Lung (tissue), 12 donors: ENCODE measurements around the gene STK32B. TPM values are rescaled to one million over a fixed set of nuclear protein-coding genes. Genes with fewer than 3 reads are reported as not detected.
A peak's percentile ranks its signal among the peaks of the same experiment; 100 is the strongest.

Source experiments
- ATAC-seq: fragments of 200-7000 bp; cut with Tn5 transposase; one replicate; pipeline ENCODE4 v1.9.1; 2020; ENCODE audit warnings: moderate number of reproducible peaks; ENCODE audit not compliant: insufficient read depth, low FRiP score
- DNase-seq, 3 donors: peaks; one replicate each; pipeline ENCODE4 v3.0.0-alpha.2; 2013 to 2017
- H3K27ac ChIP-seq, 2 donors: one replicate each; pipeline ENCODE4 v1.5.1; 2013; ENCODE audit warnings: mild to moderate bottlenecking in 2 of 2, moderate library complexity in 2 of 2, control low read depth in 1 of 2, inconsistent platforms in 1 of 2, low read depth in 1 of 2, low read length in 1 of 2
- H3K27me3 ChIP-seq, 3 donors: one replicate each; pipeline ENCODE4 v1.5.1; 2013; ENCODE audit warnings: low read length in 2 of 3; ENCODE audit not compliant: control insufficient read depth in 3 of 3, insufficient read depth in 3 of 3
- H3K36me3 ChIP-seq, 4 donors: one replicate each; pipeline ENCODE4 v1.5.1; 2013; ENCODE audit warnings: low read length in 4 of 4, mild to moderate bottlenecking in 1 of 4, moderate library complexity in 1 of 4; ENCODE audit not compliant: control insufficient read depth in 4 of 4, insufficient read depth in 4 of 4
- H3K4me1 ChIP-seq, 5 donors: one replicate each; pipeline ENCODE4 v1.5.1; 2013; ENCODE audit warnings: low read length in 5 of 5, mild to moderate bottlenecking in 2 of 5, moderate library complexity in 1 of 5; ENCODE audit not compliant: control insufficient read depth in 5 of 5, insufficient read depth in 5 of 5
- H3K4me3 ChIP-seq: one replicate; pipeline ENCODE4 v1.5.1; 2013; ENCODE audit warnings: mild to moderate bottlenecking, control low read depth, moderate library complexity
- H3K9ac ChIP-seq, 2 donors: one replicate each; pipeline ENCODE4 v1.5.1; 2013; ENCODE audit warnings: low read length in 2 of 2, control low read depth in 1 of 2; ENCODE audit not compliant: insufficient read depth in 1 of 2
- H3K9me3 ChIP-seq, 4 donors: one replicate each; pipeline ENCODE4 v1.5.1; 2013; ENCODE audit warnings: low read length in 3 of 4, mild to moderate bottlenecking in 1 of 4, moderate library complexity in 1 of 4; ENCODE audit not compliant: control insufficient read depth in 4 of 4, insufficient read depth in 3 of 4
- CTCF ChIP-seq: IDR thresholded peaks from 2 replicates; pipeline ENCODE4 v1.5.1; 2012; ENCODE audit warnings: mild to moderate bottlenecking; ENCODE audit errors: control extremely low read depth, extremely low read depth
- WGBS, 2 donors: extraction: QIAGEN DNeasy Blood & Tissue Kit; methylation state at CpG; one replicate each; pipeline ENCODE4 v1.1.7; 2013; 5-methylcytosine and 5-hydroxymethylcytosine counted together
- polyA plus RNA-seq, 2 donors: library from polyadenylated mRNA; stranded (reverse); fragments of 200-250 nt; gene quantifications; one replicate each; pipeline ENCODE4 v1.2.1, GENCODE V29; 2013
- total RNA-seq, 2 donors: library from RNA; depleted of rRNA in 1 of 2; stranded (reverse); fragments of >200 nt in 1 of 2; gene quantifications; one replicate each; pipeline ENCODE4 v1.2.1, GENCODE V29; 2014 to 2021
- donor health status: control.
- donor health status: control.
- donor health status: Bipolar disorder and iron deficiency.
- donor health status: healthy.
- donor health status: DM: yes; HTN: yes; CAD: no.

The STK32B gene
- total and polyA plus RNA-seq, 4 donors, result 0.29 to 2.2 (median 1.4) TPM

GRCh38 chr4:5399790-5400421 lies 348.6 kb downstream of the STK32B start:
- no peak for ATAC-seq
- Histone ChIP-seq H3K9ac (no peak overlapping the region), H3K36me3 (no peaks in the 10 kb centered on the region), H3K27me3 (no peaks in the 10 kb centered on the region), H3K27ac (no peak overlapping the region), H3K9me3 (peaks cover 0 to 11% (median 1%) of the 10 kb centered on the region in 4 donors), H3K4me3 (no peak overlapping the region), H3K4me1 (no peaks in the 10 kb centered on the region)
- WGBS, 2 donors, result 63 to 70% methylated on average over 8 of the region's 8 CpGs
- TF ChIP-seq CTCF, result no peak
- peak in 2 of 3 donors; percentile 47 to 57 for DNase-seq

GRCh38 chr4:5403746-5404497 lies 352.6 kb downstream of the STK32B start:
- WGBS, 2 donors, result 80 to 82% methylated on average over 7 of the region's 7 CpGs
- H3K27me3 ChIP-seq, result no peaks in the 10 kb centered on the region
- no peaks in the 10 kb centered on the region for H3K4me1 ChIP-seq
- no peak overlapping the region for H3K27ac ChIP-seq
- no peak overlapping the region for H3K4me3 ChIP-seq
- peaks cover 0 to 26% (median 3%) of the 10 kb centered on the region in 4 donors for H3K9me3 ChIP-seq
- H3K36me3 ChIP-seq, result no peaks in the 10 kb centered on the region
- no peak for DNase-seq
- no peak for ATAC-seq
- TF ChIP-seq CTCF, result no peak
- H3K9ac ChIP-seq, result no peak overlapping the region

- Histone ChIP-seq H3K27me3 (no peaks in the 10 kb centered on the region), H3K36me3 (no peaks in the 10 kb centered on the region), H3K9ac (no peak overlapping the region), H3K4me1 (no peaks in the 10 kb centered on the region), H3K9me3 (peaks cover 0 to 15% (median 2%) of the 10 kb centered on the region in 4 donors), H3K27ac (no peak overlapping the region), H3K4me3 (no peak overlapping the region)
- WGBS, 2 donors, result 75 to 85% methylated on average over 2 of the region's 2 CpGs
- ATAC-seq (no peak), DNase-seq (no peak)
- TF ChIP-seq CTCF, result no peak
Measured at GRCh38 chr4:5409237-5409636, 358.0 kb downstream of the STK32B start.
